HEK293T (cell line): ENCODE data around the gene SLC35E1.

Experiments used
- BHLHE40 ChIP-seq: fragments of 450-650 bp; IDR thresholded peaks from 2 replicates; pipeline ENCODE4 v1.6.1; 2016; ENCODE audit warnings: mild to moderate bottlenecking, moderate library complexity, borderline replicate concordance
- FOXA1 ChIP-seq: fragments of 450-650 bp; IDR thresholded peaks from 2 replicates; pipeline ENCODE4 v1.6.1; 2016; ENCODE audit warnings: mild to moderate bottlenecking
- PKNOX1 ChIP-seq: fragments of 450-650 bp; IDR thresholded peaks from 2 replicates; pipeline ENCODE4 v1.6.1; 2016
- SUZ12 ChIP-seq: fragments of 450-650 bp; IDR thresholded peaks from 2 replicates; pipeline ENCODE4 v1.6.1; 2016; ENCODE audit warnings: mild to moderate bottlenecking

- no peak for TF ChIP-seq FOXA1
- TF ChIP-seq SUZ12, result no peak
- peak; percentile 76 for TF ChIP-seq PKNOX1
- TF ChIP-seq BHLHE40, result no peak
Observed at GRCh38 chr19:16527971-16528521, 44.2 kb downstream of the SLC35E1 start.
